Smooth muscle cell (in vitro differentiated cells): ENCODE measurements around the gene ANKRD60. TPM values are rescaled to one million over a fixed set of nuclear protein-coding genes. Genes with fewer than 3 reads are reported as not detected.

Source experiments
- DNase-seq: peaks from one replicate; lab custom pipeline; 2025; ENCODE audit not compliant: unreplicated experiment; lab: John Stamatoyannopoulos, UW
- H2AFZ ChIP-seq: fragments of 200-600 bp; sonication (generic); 2 replicates; pipeline ENCODE4 v1.6.0; 2016; ENCODE audit warnings: antibody characterized with exemption, low read depth, mild to moderate bottlenecking
- H3F3A ChIP-seq: fragments of 200-600 bp; sonication (generic); 2 replicates; pipeline ENCODE4 v1.6.0; 2017; ENCODE audit warnings: antibody characterized with exemption, low read depth
- H3K27ac ChIP-seq: fragments of 200-600 bp; sonication (generic); 2 replicates; pipeline ENCODE4 v1.5.1; 2016; ENCODE audit warnings: low read depth, mild to moderate bottlenecking
- H3K27me3 ChIP-seq: fragments of 200-600 bp; sonication (generic); 2 replicates; pipeline ENCODE4 v1.6.1; 2016; ENCODE audit warnings: low read depth, mild to moderate bottlenecking
- H3K36me3 ChIP-seq: fragments of 200-600 bp; sonication (generic); 2 replicates; pipeline ENCODE4 v1.5.1; 2016; ENCODE audit warnings: low read depth
- H3K4me1 ChIP-seq: fragments of 200-600 bp; sonication (generic); 2 replicates; pipeline ENCODE4 v1.5.1; 2016; ENCODE audit warnings: low read depth
- H3K4me2 ChIP-seq: fragments of 200-600 bp; sonication (generic); 2 replicates; pipeline ENCODE4 v1.6.0; 2016; ENCODE audit warnings: mild to moderate bottlenecking
- H3K4me3 ChIP-seq: fragments of 200-600 bp; sonication (generic); 2 replicates; pipeline ENCODE4 v1.5.1; 2016; ENCODE audit warnings: mild to moderate bottlenecking
- H3K79me2 ChIP-seq: fragments of 200-600 bp; sonication (generic); 2 replicates; pipeline ENCODE4 v1.6.0; 2016; ENCODE audit warnings: low read depth, mild to moderate bottlenecking
- H3K9ac ChIP-seq: fragments of 200-600 bp; sonication (generic); 2 replicates; pipeline ENCODE4 v1.6.0; 2016; ENCODE audit warnings: low read depth
- H3K9me3 ChIP-seq: fragments of 200-600 bp; sonication (generic); replicated peaks from 2 replicates; pipeline ENCODE4 v1.5.1; 2016; ENCODE audit warnings: low read depth
- H4K20me1 ChIP-seq: fragments of 200-600 bp; sonication (generic); 2 replicates; pipeline ENCODE4 v1.6.0; 2016; ENCODE audit warnings: low read depth
- WGBS: methylation state at CpG from one replicate; pipeline ENCODE4 v1.1.7; 2016; ENCODE audit warnings: low lambda C conversion rate; 5-methylcytosine and 5-hydroxymethylcytosine counted together
- polyA plus RNA-seq: library from polyadenylated mRNA; unstranded; fragments of >200 nt; fragmentation: Nextera tagmentation; extraction: Ambion mirVana; gene quantifications from 2 replicates; pipeline ENCODE4 v1.2.1, GENCODE V29; 2016
- total RNA-seq: library from RNA; depleted of rRNA; stranded (reverse); fragments of >200 nt; gene quantifications from 2 replicates; pipeline ENCODE4 v1.2.3, GENCODE V29; 2014
- TF ChIP-seq, protein P1 (sequence below): fragments of 200-600 bp; sonication (generic); IDR thresholded peaks from 2 replicates; pipeline ENCODE4 v1.5.1; 2017; ENCODE audit warnings: borderline replicate concordance, mild to moderate bottlenecking, antibody characterized with exemption; ENCODE audit not compliant: insufficient read depth, poor library complexity, severe bottlenecking

Gene ANKRD60
- total and polyA plus RNA-seq, 2 experiments from 2014 or later: not detected

DNA sequence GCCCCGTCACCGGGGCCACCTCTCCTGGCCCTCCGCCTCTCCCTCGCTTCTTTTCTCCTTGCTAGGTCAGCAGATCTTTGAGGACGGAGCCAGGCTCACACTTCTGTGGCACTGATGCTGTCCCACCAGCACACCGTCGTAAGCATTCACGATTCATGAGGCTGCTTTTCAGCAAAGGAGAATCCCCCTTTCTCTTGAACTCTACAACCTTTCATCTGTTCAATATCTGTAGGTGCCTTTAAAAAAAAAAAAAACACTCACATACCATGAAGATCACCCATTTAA is 31.3 kb downstream of the ANKRD60 start:
- H3K9ac ChIP-seq: no peak overlapping the region
- no peak overlapping the region for H2AFZ ChIP-seq
- no peaks in the 10 kb centered on the region for H3K79me2 ChIP-seq
- H3K9me3 ChIP-seq: no peaks in the 10 kb centered on the region
- TF ChIP-seq, protein P1, sequence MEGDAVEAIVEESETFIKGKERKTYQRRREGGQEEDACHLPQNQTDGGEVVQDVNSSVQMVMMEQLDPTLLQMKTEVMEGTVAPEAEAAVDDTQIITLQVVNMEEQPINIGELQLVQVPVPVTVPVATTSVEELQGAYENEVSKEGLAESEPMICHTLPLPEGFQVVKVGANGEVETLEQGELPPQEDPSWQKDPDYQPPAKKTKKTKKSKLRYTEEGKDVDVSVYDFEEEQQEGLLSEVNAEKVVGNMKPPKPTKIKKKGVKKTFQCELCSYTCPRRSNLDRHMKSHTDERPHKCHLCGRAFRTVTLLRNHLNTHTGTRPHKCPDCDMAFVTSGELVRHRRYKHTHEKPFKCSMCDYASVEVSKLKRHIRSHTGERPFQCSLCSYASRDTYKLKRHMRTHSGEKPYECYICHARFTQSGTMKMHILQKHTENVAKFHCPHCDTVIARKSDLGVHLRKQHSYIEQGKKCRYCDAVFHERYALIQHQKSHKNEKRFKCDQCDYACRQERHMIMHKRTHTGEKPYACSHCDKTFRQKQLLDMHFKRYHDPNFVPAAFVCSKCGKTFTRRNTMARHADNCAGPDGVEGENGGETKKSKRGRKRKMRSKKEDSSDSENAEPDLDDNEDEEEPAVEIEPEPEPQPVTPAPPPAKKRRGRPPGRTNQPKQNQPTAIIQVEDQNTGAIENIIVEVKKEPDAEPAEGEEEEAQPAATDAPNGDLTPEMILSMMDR: no peak
- DNase-seq: no peak
- no peaks in the 10 kb centered on the region for H3K27me3 ChIP-seq
- no peaks in the 10 kb centered on the region for H4K20me1 ChIP-seq
- no peak overlapping the region for H3K4me3 ChIP-seq
- 95% methylated on average over 8 of the region's 8 CpGs for whole genome bisulfite sequencing
- no peaks in the 10 kb centered on the region for H3F3A ChIP-seq
- H3K4me2 ChIP-seq: no peak overlapping the region
- H3K4me1 ChIP-seq: no peaks in the 10 kb centered on the region
- no peak overlapping the region for H3K27ac ChIP-seq
- H3K36me3 ChIP-seq: no peaks in the 10 kb centered on the region

DNA sequence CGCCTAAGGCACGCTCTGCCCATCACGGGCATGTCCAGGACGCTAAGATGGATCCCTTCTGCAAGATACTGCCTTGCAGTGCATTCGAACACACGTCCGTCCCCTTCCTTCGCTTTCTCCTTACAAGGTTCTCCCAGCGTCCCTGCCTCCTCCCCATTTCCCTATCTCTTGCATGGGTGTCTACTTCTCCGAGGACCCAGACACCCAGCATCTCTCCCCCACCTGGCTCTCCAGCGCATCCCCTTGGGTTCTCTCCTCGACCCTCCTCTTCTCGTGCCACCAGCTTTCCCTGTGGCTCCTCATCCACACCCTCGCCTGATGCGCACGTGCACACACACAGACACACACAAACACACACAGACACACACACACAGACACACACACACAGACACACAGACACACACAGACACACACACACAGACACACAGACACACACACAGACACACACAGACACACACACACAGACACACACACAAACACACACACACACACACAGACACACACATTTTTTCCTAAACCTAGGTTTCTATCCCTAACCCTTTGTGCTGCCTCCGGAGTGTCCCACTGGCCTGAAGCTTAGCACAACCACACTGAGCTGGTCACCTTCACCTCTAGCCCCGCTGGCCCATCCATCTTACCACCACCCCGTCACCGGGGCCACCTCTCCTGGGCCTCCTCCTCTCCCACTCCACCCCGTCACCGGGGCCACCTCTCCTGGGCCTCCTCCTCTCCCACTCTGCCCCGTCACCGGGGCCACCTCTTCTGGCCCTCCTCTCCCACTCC is 31.9 kb downstream of the ANKRD60 start:
- no peak overlapping the region for H3K4me2 ChIP-seq
- no peaks in the 10 kb centered on the region for H3K36me3 ChIP-seq
- H3K79me2 ChIP-seq: no peaks in the 10 kb centered on the region
- no peaks in the 10 kb centered on the region for H4K20me1 ChIP-seq
- H2AFZ ChIP-seq: no peak overlapping the region
- TF ChIP-seq, protein P1: no peak
- DNase-seq: no peak
- H3K27me3 ChIP-seq: no peaks in the 10 kb centered on the region
- no peak overlapping the region for H3K27ac ChIP-seq
- WGBS: 95% methylated on average over 19 of the region's 24 CpGs
- no peak overlapping the region for H3K4me3 ChIP-seq
- H3K9ac ChIP-seq: no peak overlapping the region
- H3K9me3 ChIP-seq: no peaks in the 10 kb centered on the region
- no peaks in the 10 kb centered on the region for H3F3A ChIP-seq
- H3K4me1 ChIP-seq: no peaks in the 10 kb centered on the region

DNA sequence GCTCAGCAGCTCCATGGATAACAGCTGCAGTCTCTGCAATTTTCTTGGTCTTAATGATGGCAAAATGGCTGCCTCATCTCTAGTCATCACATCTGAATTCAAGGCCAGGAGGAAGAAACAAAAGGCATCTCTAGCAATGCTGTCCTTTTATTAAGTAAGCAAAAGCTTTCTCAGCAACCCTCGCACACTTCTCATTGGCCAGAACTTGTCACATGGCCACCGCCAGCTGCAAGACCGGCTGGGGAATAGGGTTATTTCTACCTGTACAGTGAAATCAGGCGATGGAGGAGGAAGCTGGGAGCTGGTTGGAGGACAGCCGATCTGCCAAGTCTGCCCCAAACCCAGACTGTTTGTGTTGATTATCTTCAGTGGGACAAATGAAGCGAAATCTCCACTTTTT is 33.4 kb downstream of the ANKRD60 start:
- Histone ChIP-seq H3K4me3 (no peak overlapping the region), H4K20me1 (no peaks in the 10 kb centered on the region), H2AFZ (no peak overlapping the region), H3F3A (no peaks in the 10 kb centered on the region), H3K4me1 (no peaks in the 10 kb centered on the region), H3K4me2 (no peak overlapping the region), H3K36me3 (no peaks in the 10 kb centered on the region), H3K9ac (no peak overlapping the region), H3K79me2 (no peaks in the 10 kb centered on the region), H3K27ac (no peak overlapping the region), H3K27me3 (peaks cover 1% of the 10 kb centered on the region), H3K9me3 (no peaks in the 10 kb centered on the region)
- DNase-seq: no peak
- 94% methylated on average over 6 of the region's 6 CpGs for WGBS
- TF ChIP-seq, protein P1: no peak

DNA sequence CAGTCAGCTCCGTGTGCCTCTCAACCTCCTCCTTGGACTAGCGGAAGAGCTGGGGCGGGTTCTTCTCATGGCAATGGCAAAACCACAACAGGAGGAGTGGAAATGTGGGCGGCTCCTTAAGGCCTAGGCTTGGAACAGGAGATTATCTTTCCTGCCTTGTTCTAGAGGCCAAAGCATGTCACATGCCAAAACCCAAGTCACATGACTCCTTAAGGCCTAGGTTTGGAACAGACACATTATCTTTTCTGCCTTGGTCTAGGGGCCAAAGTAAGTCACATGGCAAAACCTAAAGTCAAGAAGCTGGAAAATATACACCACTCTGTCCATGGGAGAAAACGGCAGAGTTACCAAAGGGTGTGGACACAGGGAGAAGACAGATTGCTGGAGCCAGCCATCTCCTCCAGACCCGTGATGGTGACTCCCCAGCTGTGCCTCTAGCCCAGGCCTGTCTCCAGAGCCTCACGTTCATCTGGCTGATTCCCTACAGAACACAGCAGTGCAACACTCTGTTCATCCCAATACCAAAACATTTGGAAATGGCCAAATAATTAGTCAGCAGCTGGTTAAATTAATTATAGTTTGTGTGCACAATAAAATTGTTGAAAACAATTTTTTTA is 34.2 kb downstream of the ANKRD60 start:
- no peak overlapping the region for H3K4me2 ChIP-seq
- H3F3A ChIP-seq: no peaks in the 10 kb centered on the region
- no peak overlapping the region for H2AFZ ChIP-seq
- H3K36me3 ChIP-seq: no peaks in the 10 kb centered on the region
- no peak overlapping the region for H3K27ac ChIP-seq
- no peaks in the 10 kb centered on the region for H4K20me1 ChIP-seq
- H3K4me3 ChIP-seq: no peak overlapping the region
- TF ChIP-seq, protein P1: no peak
- peaks cover 3% of the 10 kb centered on the region for H3K27me3 ChIP-seq
- no peaks in the 10 kb centered on the region for H3K79me2 ChIP-seq
- no peaks in the 10 kb centered on the region for H3K9me3 ChIP-seq
- no peaks in the 10 kb centered on the region for H3K4me1 ChIP-seq
- WGBS: 87% methylated on average over 7 of the region's 7 CpGs
- DNase-seq: no peak
- no peak overlapping the region for H3K9ac ChIP-seq
